Measurements from ENCODE around the gene TEF. TPM values are rescaled to one million over a fixed set of nuclear protein-coding genes. Genes with fewer than 3 reads are reported as not detected.

Gene TEF
- total RNA-seq, 2 experiments from 2014 or later, result 6.8 to 7.0 TPM

DNA sequence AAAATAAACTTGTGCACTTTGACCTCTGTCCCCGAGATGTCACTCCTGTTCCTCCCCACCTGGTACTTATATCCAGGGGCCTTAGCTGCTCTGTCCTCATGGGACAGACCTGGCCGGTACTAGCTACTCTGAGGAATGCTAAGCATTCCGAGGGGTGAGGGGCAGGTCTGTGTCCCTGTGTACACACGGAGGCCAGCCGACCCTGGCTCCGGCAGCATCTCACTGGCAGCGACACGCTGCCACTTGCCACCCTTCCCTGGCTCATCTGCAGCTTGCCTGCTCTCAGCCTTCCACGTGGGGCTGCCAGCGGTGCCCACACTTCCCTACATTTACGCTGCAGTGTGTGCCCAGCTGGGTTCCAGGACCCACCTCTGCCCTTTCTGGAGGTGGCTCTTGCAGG is 21.6 kb upstream of the TEF start:
- TF ChIP-seq CTCF (conservative IDR thresholded peaks at IDR 0.05; ENCODE audit: low read length), result no peak
- no peak for TF ChIP-seq EZH2phosphoT487 (IDR thresholded peaks at IDR 0.05; ENCODE audit: borderline replicate concordance, low read depth, low read length)
- intact Hi-C loops (cut with micrococcal nuclease; ENCODE audit: unreplicated experiment), result no loop called here
- Histone ChIP-seq H3K27ac (ENCODE audit: low read depth, low read length, poor library complexity, severe bottlenecking) (no peak overlapping the region), H3K9me3 (ENCODE audit: low read length) (no peaks in the 10 kb centered on the region), H3K9me2 (ENCODE audit: insufficient read depth, low read length) (no peaks in the 10 kb centered on the region), H3K4me2 (ENCODE audit: low read length) (no peak overlapping the region), H3K4me1 (ENCODE audit: insufficient read depth, low read length, poor library complexity, severe bottlenecking) (no peaks in the 10 kb centered on the region), H3K36me3 (ENCODE audit: insufficient read depth, low read length) (peaks cover 24% of the 10 kb centered on the region; the same call in 1 of the 2 replicates), H3K4me3 (ENCODE audit: low read depth, low read length, poor library complexity, severe bottlenecking) (no peak overlapping the region), H2AFZ (ENCODE audit: low read length) (no peak overlapping the region), H3K79me2 (ENCODE audit: insufficient read depth, low read depth, low read length) (no peaks in the 10 kb centered on the region), H4K20me1 (ENCODE audit: insufficient read depth, low read length) (no peaks in the 10 kb centered on the region)
- DNase-seq (ENCODE audit: low spot score), result no peak
- POLR2A ChIA-PET, result no interaction called here
- no TSS peak for BruUV-seq (replicated peaks)
- CTCF ChIA-PET (ENCODE audit: unreplicated experiment), result no interaction called here

DNA sequence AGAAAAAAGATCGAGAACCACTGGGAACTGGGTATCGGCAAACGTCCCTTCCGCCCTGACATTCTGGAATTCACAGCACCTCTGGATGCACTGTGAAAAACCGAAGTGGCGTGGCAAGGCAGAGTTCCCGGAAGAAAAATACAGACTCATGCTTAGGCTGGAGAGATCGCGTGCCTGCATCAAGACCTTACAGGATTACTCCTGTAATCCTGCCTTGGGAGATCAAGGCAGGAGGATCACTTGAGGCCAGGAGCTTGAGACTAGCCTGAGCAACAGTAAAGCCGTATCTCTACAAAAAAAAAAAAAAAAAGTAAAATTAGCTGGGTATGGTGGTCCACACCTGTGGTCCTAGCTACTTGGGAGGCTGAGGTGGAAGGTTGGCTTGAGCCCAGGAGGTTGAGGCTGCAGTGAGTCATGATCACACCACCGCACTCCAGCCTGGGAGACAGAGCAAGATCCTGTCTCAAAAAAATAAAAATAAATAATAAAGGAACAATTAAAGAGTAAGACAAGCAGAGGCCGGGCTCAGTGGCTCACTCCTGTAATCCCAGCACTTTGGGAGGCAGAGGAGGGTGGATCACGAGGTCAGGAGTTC is 19.9 kb upstream of the TEF start:
- POLR2A ChIA-PET, result interaction anchor here (1.1 kb wide), 1 partner anchor 19 kb away, joined by 5 read pairs; no protein-coding TSS in a partner anchor
- Histone ChIP-seq H4K20me1 (ENCODE audit: insufficient read depth, low read length) (no peaks in the 10 kb centered on the region; the same call in 1 of the 2 replicates), H2AFZ (ENCODE audit: low read length) (no peak overlapping the region), H3K9me2 (ENCODE audit: insufficient read depth, low read length) (no peaks in the 10 kb centered on the region), H3K36me3 (ENCODE audit: insufficient read depth, low read length) (peaks cover 8% of the 10 kb centered on the region; the same call in 1 of the 2 replicates), H3K4me2 (ENCODE audit: low read length) (no peak overlapping the region), H3K79me2 (ENCODE audit: insufficient read depth, low read depth, low read length) (no peaks in the 10 kb centered on the region), H3K4me1 (ENCODE audit: insufficient read depth, low read length, poor library complexity, severe bottlenecking) (no peaks in the 10 kb centered on the region), H3K4me3 (ENCODE audit: low read depth, low read length, poor library complexity, severe bottlenecking) (no peak overlapping the region), H3K27ac (ENCODE audit: low read depth, low read length, poor library complexity, severe bottlenecking) (no peak overlapping the region), H3K9me3 (ENCODE audit: low read length) (no peaks in the 10 kb centered on the region)
- TF ChIP-seq EZH2phosphoT487 (IDR thresholded peaks at IDR 0.05; ENCODE audit: borderline replicate concordance, low read depth, low read length) (no peak), CTCF (conservative IDR thresholded peaks at IDR 0.05; ENCODE audit: low read length) (no peak)
- CTCF ChIA-PET (ENCODE audit: unreplicated experiment), result no interaction called here
- BruUV-seq (replicated peaks), result no TSS peak
- intact Hi-C loops (cut with micrococcal nuclease; ENCODE audit: unreplicated experiment), result no loop called here
- no peak for DNase-seq (ENCODE audit: low spot score)

DNA sequence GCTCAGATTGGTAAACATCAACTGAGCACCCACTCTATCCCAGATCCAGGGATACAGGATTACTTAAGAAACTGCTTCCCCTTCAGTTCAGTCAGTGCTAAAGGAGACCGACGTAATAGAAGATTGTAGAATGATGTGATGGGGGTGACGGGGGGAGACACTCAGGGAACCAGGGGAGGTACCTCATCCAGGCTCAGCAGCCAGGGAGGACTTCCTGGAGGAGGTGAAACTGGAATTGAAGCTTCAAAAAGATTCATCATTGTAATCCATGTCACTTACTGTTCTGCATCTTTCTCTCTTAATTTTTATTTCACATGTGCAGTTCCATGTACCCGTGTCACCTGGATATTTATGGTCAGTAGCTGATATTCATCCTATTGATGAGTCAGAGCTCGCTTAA is 19.1 kb upstream of the TEF start:
- Histone ChIP-seq H3K4me1 (ENCODE audit: insufficient read depth, low read length, poor library complexity, severe bottlenecking) (no peaks in the 10 kb centered on the region), H2AFZ (ENCODE audit: low read length) (no peak overlapping the region), H3K4me3 (ENCODE audit: low read depth, low read length, poor library complexity, severe bottlenecking) (no peak overlapping the region), H3K36me3 (ENCODE audit: insufficient read depth, low read length) (peaks cover 2% of the 10 kb centered on the region; the same call in 1 of the 2 replicates), H3K9me2 (ENCODE audit: insufficient read depth, low read length) (no peaks in the 10 kb centered on the region), H3K27ac (ENCODE audit: low read depth, low read length, poor library complexity, severe bottlenecking) (no peak overlapping the region), H3K4me2 (ENCODE audit: low read length) (no peak overlapping the region), H3K79me2 (ENCODE audit: insufficient read depth, low read depth, low read length) (no peaks in the 10 kb centered on the region), H4K20me1 (ENCODE audit: insufficient read depth, low read length) (no peaks in the 10 kb centered on the region; the same call in 1 of the 2 replicates), H3K9me3 (ENCODE audit: low read length) (no peaks in the 10 kb centered on the region)
- ChIA-PET POLR2A (interaction anchor here (0.5 to 1.1 kb wide), 2 partner anchors 18 to 645 kb away, joined by 3 to 5 read pairs; no protein-coding TSS in a partner anchor), CTCF (ENCODE audit: unreplicated experiment) (interaction anchor here (0.9 kb wide), 1 partner anchor 14 kb away, joined by 3 read pairs; no protein-coding TSS in a partner anchor)
- no peak for TF ChIP-seq EZH2phosphoT487 (IDR thresholded peaks at IDR 0.05; ENCODE audit: borderline replicate concordance, low read depth, low read length)
- TF ChIP-seq CTCF (conservative IDR thresholded peaks at IDR 0.05; ENCODE audit: low read length), result no peak
- DNase-seq (ENCODE audit: low spot score), result no peak
- intact Hi-C loops (cut with micrococcal nuclease; ENCODE audit: unreplicated experiment), result no loop called here
- BruUV-seq (replicated peaks), result no TSS peak
